WI38 (cell line): ENCODE results near the gene PIK3CB.

Source experiments
- H3K4me3 ChIP-seq: 2 replicates; pipeline ENCODE4 v1.5.1; 2011; ENCODE audit warnings: low read depth, mild to moderate bottlenecking, control low read depth, low read length
- TF ChIP-seq, protein P1 (sequence below): IDR thresholded peaks from 2 replicates; pipeline ENCODE4 v1.5.1; 2012; ENCODE audit warnings: low read depth, mild to moderate bottlenecking, control low read depth, low read length

PIK3CB gene

DNA sequence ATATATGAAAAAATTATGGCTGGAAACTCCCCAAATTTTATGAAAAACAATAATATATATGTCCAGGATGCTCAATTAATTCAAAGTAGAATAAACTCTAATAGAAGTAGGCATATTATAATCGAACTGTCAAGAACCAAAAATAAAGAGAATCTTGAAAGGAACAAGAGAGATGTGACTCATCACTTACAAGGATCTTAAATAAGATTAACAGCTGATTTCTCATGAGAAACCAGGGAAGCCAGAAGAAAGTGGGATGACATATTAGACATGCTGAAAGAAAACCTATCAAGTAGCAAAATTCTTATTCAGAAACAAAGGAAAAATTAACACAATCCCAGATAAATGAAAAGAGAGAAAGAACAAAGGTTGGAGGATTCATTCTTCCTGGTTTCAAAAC lies 159.3 kb downstream of the PIK3CB start:
- no peak overlapping the region for H3K4me3 ChIP-seq
- TF ChIP-seq, protein P1, sequence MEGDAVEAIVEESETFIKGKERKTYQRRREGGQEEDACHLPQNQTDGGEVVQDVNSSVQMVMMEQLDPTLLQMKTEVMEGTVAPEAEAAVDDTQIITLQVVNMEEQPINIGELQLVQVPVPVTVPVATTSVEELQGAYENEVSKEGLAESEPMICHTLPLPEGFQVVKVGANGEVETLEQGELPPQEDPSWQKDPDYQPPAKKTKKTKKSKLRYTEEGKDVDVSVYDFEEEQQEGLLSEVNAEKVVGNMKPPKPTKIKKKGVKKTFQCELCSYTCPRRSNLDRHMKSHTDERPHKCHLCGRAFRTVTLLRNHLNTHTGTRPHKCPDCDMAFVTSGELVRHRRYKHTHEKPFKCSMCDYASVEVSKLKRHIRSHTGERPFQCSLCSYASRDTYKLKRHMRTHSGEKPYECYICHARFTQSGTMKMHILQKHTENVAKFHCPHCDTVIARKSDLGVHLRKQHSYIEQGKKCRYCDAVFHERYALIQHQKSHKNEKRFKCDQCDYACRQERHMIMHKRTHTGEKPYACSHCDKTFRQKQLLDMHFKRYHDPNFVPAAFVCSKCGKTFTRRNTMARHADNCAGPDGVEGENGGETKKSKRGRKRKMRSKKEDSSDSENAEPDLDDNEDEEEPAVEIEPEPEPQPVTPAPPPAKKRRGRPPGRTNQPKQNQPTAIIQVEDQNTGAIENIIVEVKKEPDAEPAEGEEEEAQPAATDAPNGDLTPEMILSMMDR = no peak

DNA sequence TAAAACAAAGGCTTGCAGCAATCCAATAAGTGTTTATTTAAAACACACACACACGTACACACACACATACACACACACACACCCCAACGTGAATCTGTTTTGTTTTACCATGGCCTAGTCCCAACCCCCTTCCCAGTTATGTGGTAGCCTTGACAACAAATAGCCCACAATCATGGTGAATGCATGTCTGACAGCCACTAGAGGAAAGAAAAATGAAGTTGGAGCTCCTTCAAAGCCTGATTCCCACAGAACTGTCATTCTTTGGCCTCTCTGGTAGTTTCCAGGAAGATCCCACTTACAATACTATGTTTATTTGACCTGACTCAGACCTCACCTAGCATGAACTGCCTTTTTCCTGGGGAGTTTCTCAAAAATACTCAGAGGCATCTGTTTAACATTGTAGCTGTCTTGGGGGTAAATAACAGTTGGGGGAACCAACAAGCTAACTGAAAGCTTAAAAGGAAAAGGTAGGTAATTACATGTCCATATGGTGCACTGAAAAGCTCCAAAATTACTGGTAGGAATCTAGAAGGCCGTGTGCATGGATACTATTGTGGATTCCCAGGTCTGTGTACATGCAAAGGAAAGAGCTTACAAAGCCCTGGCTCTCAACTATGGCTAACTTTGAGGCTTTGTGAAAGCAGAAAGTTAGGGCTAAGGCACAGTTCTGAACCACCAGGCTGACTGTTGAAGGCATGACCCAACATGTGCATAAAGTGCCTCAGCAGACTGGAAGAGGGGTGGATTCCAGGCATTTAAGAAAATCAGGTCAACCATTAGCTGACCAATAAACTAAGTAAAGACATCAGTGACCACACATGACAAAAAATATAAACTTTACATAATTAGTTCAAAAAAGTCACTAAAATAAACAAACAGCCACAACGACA lies 160.8 kb downstream of the PIK3CB start:
- TF ChIP-seq, protein P1 = no peak
- no peak overlapping the region for H3K4me3 ChIP-seq

DNA sequence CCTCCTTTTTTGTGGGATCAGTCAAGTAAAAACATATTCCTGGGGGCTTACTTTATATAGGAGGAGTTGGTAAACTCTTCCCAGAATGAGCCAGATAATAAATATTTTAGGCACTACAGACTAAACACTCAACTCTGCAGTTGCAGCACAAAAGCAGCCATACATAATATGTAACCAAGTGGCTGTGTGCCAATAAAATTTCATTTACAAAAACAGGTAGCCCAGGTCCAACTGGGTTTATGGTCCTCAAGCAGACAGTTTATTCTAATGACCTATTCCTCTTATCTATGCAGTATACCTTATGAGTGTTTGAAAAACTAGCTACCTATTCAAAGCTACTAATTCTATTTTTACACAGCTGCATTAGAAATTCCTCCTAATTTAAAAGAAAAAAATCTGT lies 164.3 kb downstream of the PIK3CB start:
- TF ChIP-seq, protein P1 = no peak

DNA sequence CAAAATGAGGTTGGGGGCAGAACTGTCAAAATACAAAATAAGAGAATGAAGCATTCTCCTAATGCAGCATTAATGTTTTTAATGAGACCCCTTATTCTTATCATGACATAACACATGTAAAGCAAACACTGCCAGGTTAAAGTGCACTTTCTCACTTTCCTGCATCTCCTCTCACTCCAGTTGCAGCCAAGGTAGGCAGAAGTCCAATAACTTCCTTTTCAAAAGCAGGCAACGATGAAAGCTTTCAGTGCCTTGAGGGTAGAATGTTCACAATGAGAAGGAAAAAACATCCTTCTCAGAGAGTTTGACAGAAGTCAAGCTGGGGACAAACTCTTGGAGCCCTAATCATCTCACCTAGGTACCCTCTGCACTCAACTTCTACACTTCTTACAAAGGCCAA lies 166.6 kb downstream of the PIK3CB start:
- TF ChIP-seq, protein P1 = no peak

More for the DNA sequence above, 164.3 kb downstream of the PIK3CB start:
- H3K4me3 ChIP-seq = no peak overlapping the region

DNA sequence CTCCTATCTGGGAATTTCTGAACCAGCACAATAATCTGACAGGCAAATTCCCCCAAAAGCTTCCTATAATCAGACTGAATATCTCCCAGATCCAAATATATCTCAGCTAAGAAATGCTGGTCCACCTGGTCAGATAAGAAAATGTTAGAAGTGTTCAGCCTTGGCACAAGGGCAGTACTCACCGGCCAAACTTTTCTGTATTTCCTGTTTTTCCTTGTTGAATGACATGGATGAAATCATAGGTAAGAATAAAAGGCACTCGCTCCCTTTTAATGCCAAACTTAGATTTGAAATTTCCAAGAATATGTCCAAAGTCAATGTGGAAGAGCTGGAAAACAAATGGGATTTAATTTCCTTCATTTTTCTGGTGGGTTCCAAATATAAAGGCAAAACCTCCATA lies 177.2 kb downstream of the PIK3CB start:
- TF ChIP-seq, protein P1 = no peak
- no peak overlapping the region for H3K4me3 ChIP-seq

More for the DNA sequence above, 166.6 kb downstream of the PIK3CB start:
- no peak overlapping the region for H3K4me3 ChIP-seq

DNA sequence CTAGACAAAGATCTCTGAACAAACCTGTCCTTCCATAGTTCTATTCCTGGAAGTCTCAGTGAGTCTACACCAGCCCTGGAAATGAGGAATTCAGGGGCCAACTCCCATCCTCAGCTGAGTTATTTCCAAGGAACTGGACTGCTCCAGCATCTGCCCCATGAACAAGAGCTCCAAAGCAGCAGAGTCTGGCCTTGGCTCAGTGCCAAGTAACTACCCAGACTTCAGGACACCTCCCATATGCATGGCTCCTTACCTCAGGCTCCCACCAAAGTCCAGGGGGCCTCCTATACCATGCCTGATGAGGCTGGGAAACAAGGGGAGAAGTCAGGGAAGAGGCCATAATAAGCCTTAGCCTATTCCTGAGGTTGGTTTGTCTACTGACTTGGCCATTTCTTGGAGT lies 181.2 kb downstream of the PIK3CB start:
- TF ChIP-seq, protein P1 = no peak
- H3K4me3 ChIP-seq = no peak overlapping the region

DNA sequence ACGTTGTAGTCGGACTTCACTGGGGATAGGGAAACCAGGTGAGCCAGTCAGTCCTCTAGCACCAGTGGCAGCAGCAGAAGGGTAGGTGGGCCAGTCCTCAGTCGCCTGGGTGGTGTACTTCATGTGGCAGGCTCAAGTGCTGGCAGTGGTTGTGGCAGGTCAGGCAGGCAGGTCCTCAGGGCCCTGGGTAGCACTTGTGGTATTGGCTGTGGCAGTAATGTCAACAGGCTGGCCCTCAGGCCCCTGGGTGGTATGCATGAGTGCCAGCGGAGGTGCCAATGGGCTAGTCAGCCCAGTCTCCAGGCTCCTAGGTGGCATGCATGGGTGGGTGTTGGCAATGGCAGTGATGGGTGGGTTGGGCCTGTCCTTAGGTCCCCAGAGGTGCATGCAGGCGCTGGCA lies 185.6 kb downstream of the PIK3CB start:
- TF ChIP-seq, protein P1 = no peak
- H3K4me3 ChIP-seq = no peak overlapping the region
